Stomach (tissue), 9 donors: Measurements from ENCODE around the gene PPARGC1A. TPM values are rescaled to one million over a fixed set of nuclear protein-coding genes. Genes with fewer than 3 reads are reported as not detected.

Source experiments
- DNase-seq, 2 donors: peaks; one replicate each; pipeline versions ENCODE4 v3.0.0 to v3.0.0-alpha.2; 2013 to 2019
- H3K27ac ChIP-seq, 5 donors: fragments of 200-600 bp in 4 of 5; sonication (generic) in 4 of 5; one replicate each; pipeline ENCODE4 v1.5.1; 2013 to 2019; ENCODE audit warnings: mild to moderate bottlenecking in 1 of 5, moderate library complexity in 1 of 5
- H3K27me3 ChIP-seq, 3 donors: fragments of 200-600 bp; sonication (generic); one replicate each; pipeline ENCODE4 v1.5.1; 2017 to 2019; ENCODE audit warnings: mixed run types in 1 of 3
- H3K36me3 ChIP-seq, 4 donors: fragments of 200-600 bp; sonication (generic); 1 replicate in 3 of 4; 2 replicates in 1 of 4; pipeline ENCODE4 v1.5.1; 2016 to 2019
- H3K4me1 ChIP-seq, 4 donors: fragments of 200-600 bp; sonication (generic); one replicate each; pipeline ENCODE4 v1.5.1; 2016 to 2019
- H3K4me3 ChIP-seq, 4 donors: fragments of 200-600 bp; sonication (generic) in 3 of 4; one replicate each; pipeline ENCODE4 v1.5.1; 2016 to 2019; ENCODE audit warnings: mild to moderate bottlenecking in 1 of 4
- H3K9me3 ChIP-seq, 4 donors: fragments of 200-600 bp; sonication (generic); one replicate each; pipeline ENCODE4 v1.5.1; 2016 to 2019
- CTCF ChIP-seq, 7 experiments: fragments of 450-650 bp in 4 of 7; fragments of 200-600 bp in 3 of 7; sonication (generic) in 3 of 7; IDR thresholded peaks; one replicate each; pipeline ENCODE4 v1.5.1; 2016 to 2019; ENCODE audit warnings: antibody characterized with exemption in 7 of 7, control low read depth in 2 of 7, mild to moderate bottlenecking in 1 of 7
- EP300 ChIP-seq: sonication (generic); formaldehyde crosslinking; IDR thresholded peaks from one replicate; pipeline ENCODE4 v1.6.1; 2017; ENCODE audit warnings: antibody characterized with exemption
- POLR2A ChIP-seq, 4 donors: fragments of 450-650 bp; IDR thresholded peaks; one replicate each; pipeline ENCODE4 v1.6.1; 2016; ENCODE audit warnings: antibody characterized with exemption in 4 of 4, control low read depth in 2 of 4, mild to moderate bottlenecking in 1 of 4, moderate library complexity in 1 of 4
- POLR2AphosphoS5 ChIP-seq, 3 donors: sonication (generic); formaldehyde crosslinking; IDR thresholded peaks; one replicate each; pipeline ENCODE4 v1.6.1; 2016; ENCODE audit warnings: antibody characterized with exemption in 3 of 3
- WGBS, 5 donors: extraction: QIAGEN DNeasy Blood & Tissue Kit in 3 of 5; methylation state at CpG; one replicate each; pipeline versions ENCODE4 v1.1.5 to v1.1.7; 2013 to 2018; 5-methylcytosine and 5-hydroxymethylcytosine counted together
- intact Hi-C: fragments of 100-400 bp; cut with DNase I; formaldehyde crosslinking; loops from one replicate; pipeline ENCODE4 v1.15.1; 2023; ENCODE audit warnings: low total_unique reads
- polyA plus RNA-seq, 3 donors: library from polyadenylated mRNA; stranded (reverse); fragments of 200-250 nt; gene quantifications; one replicate each; pipeline ENCODE4 v1.2.3, GENCODE V29; 2013
- total RNA-seq, 5 donors: library from RNA; depleted of rRNA; stranded (reverse); fragments of >200 nt; gene quantifications; one replicate each; pipeline versions ENCODE4 v1.1.0 to v1.2.3, GENCODE V29; 2014 to 2016
- donor health status: healthy with polysubstance abuse.
- donor health status: Bipolar disorder and iron deficiency.
- donor health status: healthy.

The PPARGC1A gene
- total and polyA plus RNA-seq, 8 donors = 2.0 to 230 (median 13.1) TPM

GRCh38 chr4:23768541-23768940, 121.3 kb downstream of the PPARGC1A start:
- H3K27me3 ChIP-seq = no peaks in the 10 kb centered on the region
- TF ChIP-seq CTCF (IDR thresholded peaks at IDR 0.05) = no peak
- no peak for TF ChIP-seq POLR2A (IDR thresholded peaks at IDR 0.05)
- TF ChIP-seq POLR2AphosphoS5 (IDR thresholded peaks at IDR 0.05) = peak in 1 of 3 donors; percentile 6
- no peak overlapping the region for H3K27ac ChIP-seq
- WGBS, 5 donors = 22 to 48% (median 26%) methylated on average over 1 of the region's 1 CpG
- intact Hi-C loops = no loop called here
- H3K4me3 ChIP-seq = no peak overlapping the region
- no peaks in the 10 kb centered on the region for H3K4me1 ChIP-seq
- DNase-seq = peak in 1 of 2 donors; percentile 9
- no peaks in the 10 kb centered on the region for H3K9me3 ChIP-seq
- no peaks in the 10 kb centered on the region for H3K36me3 ChIP-seq

DNA sequence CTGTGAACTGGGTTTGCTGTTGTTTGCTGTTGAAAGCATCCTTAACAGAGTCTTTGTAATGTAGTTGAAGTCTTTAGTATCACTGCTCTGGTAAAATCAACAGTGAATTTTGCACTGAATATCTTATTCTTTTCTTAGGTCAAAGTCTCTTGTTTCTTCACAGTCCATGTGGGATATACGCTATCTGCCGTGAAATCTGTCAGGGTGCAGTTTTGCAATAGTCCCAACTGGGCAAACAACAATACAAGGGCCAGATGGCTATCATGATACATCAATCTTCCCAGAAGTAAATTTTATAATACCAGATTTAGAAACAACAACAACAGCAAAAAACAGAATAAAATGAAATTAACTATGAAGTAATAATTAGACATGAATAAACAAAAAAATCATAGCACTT, 123.5 kb downstream of the PPARGC1A start:
- 61 to 78% (median 77%) methylated on average over 2 of the region's 2 CpGs for WGBS, 5 donors
- Histone ChIP-seq H3K27me3 (no peaks in the 10 kb centered on the region), H3K27ac (no peak overlapping the region), H3K4me3 (no peak overlapping the region), H3K4me1 (no peaks in the 10 kb centered on the region), H3K9me3 (no peaks in the 10 kb centered on the region), H3K36me3 (no peaks in the 10 kb centered on the region)
- no peak for DNase-seq
- TF ChIP-seq POLR2A (IDR thresholded peaks at IDR 0.05) = no peak
- TF ChIP-seq EP300 = no peak
- no peak for TF ChIP-seq POLR2AphosphoS5 (IDR thresholded peaks at IDR 0.05)
- no peak for TF ChIP-seq CTCF (IDR thresholded peaks at IDR 0.05)
- intact Hi-C loops = no loop called here

GRCh38 chr4:23763559-23763958, 126.3 kb downstream of the PPARGC1A start:
- Histone ChIP-seq H3K9me3 (no peaks in the 10 kb centered on the region), H3K4me1 (no peaks in the 10 kb centered on the region), H3K4me3 (no peak overlapping the region), H3K27ac (no peak overlapping the region), H3K36me3 (no peaks in the 10 kb centered on the region), H3K27me3 (no peaks in the 10 kb centered on the region)
- intact Hi-C loops = no loop called here
- TF ChIP-seq CTCF (IDR thresholded peaks at IDR 0.05) = no peak
- TF ChIP-seq POLR2AphosphoS5 (IDR thresholded peaks at IDR 0.05) = no peak
- no peak for TF ChIP-seq EP300
- no peak for TF ChIP-seq POLR2A (IDR thresholded peaks at IDR 0.05)
- no peak for DNase-seq
- 40 to 74% (median 46%) methylated on average over 3 of the region's 3 CpGs for WGBS, 5 donors

- intact Hi-C loops = no loop called here
- 61 to 88% (median 65%) methylated on average over 2 of the region's 2 CpGs for WGBS, 5 donors
- TF ChIP-seq POLR2A (IDR thresholded peaks at IDR 0.05) (no peak), POLR2AphosphoS5 (IDR thresholded peaks at IDR 0.05) (no peak), EP300 (no peak), CTCF (IDR thresholded peaks at IDR 0.05) (no peak)
- Histone ChIP-seq H3K4me3 (no peak overlapping the region), H3K4me1 (no peaks in the 10 kb centered on the region), H3K9me3 (no peaks in the 10 kb centered on the region), H3K27ac (no peak overlapping the region), H3K27me3 (no peaks in the 10 kb centered on the region), H3K36me3 (no peaks in the 10 kb centered on the region)
- no peak for DNase-seq
Observed at GRCh38 chr4:23762551-23762950, 127.3 kb downstream of the PPARGC1A start.
